Right atrium auricular region (tissue), 2 donors: ENCODE measurements around the gene TUBB4B. TPM values are rescaled to one million over a fixed set of nuclear protein-coding genes. Genes with fewer than 3 reads are reported as not detected.
A peak's percentile ranks its signal among the peaks of the same experiment; 100 is the strongest.

Experiments used
- DNase-seq: peaks from one replicate; pipeline ENCODE4 v3.0.0-alpha.2; 2019; ENCODE audit warnings: low spot score
- H3K27ac ChIP-seq, 2 donors: fragments of 200-600 bp; sonication (generic); 1 replicate in 1 of 2; 2 replicates in 1 of 2; pipeline ENCODE4 v1.5.1; 2016 to 2019
- H3K27me3 ChIP-seq, 2 donors: fragments of 200-600 bp; sonication (generic); one replicate each; pipeline versions ENCODE4 v1.5.1 to v1.6.0; 2017 to 2019
- H3K36me3 ChIP-seq: fragments of 200-600 bp; sonication (generic); one replicate; pipeline ENCODE4 v1.5.1; 2016
- H3K4me1 ChIP-seq, 2 donors: fragments of 200-600 bp; sonication (generic); one replicate each; pipeline versions ENCODE4 v1.5.1 to v1.6.0; 2017 to 2019
- H3K4me3 ChIP-seq, 2 donors: fragments of 200-600 bp; sonication (generic); 1 replicate in 1 of 2; 2 replicates in 1 of 2; pipeline ENCODE4 v1.5.1; 2017 to 2019; ENCODE audit warnings: mild to moderate bottlenecking in 1 of 2, moderate library complexity in 1 of 2
- H3K9me3 ChIP-seq, 2 donors: fragments of 200-600 bp; sonication (generic); one replicate each; pipeline ENCODE4 v1.5.1; 2019
- total RNA-seq, 2 donors: library from RNA; depleted of rRNA; stranded (reverse); fragments of >200 nt; gene quantifications; one replicate each; pipeline ENCODE4 v1.1.0, GENCODE V29; 2016
- TF ChIP-seq, protein P1 (sequence below), 2 donors: fragments of 200-600 bp; sonication (generic); IDR thresholded peaks; one replicate each; pipeline ENCODE4 v1.5.1; 2019; ENCODE audit warnings: antibody characterized with exemption in 2 of 2

The TUBB4B gene
- total RNA-seq, 2 donors from 2014 or later, result 310 to 394 TPM

DNA sequence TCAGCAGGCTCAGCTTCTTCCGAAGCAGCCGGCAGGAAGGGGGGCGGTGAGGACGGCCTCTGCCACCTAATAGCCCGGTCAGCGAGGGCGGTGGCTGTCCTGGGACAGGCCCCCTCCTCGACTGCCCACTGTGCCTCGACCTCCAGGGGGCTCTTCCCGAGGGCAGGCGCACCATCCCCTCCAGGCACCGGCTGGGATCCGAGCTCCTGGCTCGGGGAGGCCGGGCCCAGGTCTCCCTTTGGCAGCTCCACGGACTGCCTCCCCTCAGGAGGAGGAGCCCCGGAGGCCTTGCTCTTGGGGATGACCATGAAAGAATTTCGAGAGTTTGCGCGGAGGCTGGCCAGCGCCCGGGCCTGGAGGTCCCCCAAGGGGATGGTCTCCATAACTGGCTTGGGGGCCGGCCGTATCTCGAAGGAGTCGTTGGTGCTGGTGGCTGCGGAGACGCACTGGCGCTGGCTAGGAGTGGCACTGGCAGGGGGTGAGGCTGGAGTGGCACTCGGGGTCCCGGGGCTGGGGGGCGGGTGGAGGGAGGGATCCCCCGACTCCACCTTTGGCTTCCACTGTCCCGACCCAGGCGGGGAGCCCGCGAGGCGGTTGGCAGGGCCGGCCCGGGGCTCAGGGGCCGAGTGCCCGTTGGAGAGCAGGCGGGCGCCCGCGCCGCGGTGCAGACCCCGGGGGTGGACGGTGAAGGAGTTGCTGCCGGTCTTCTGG, 41.5 kb upstream of the TUBB4B start:
- H3K4me3 ChIP-seq, result peak overlapping the region; percentile 38 to 71
- no peak for DNase-seq
- H3K4me1 ChIP-seq, result peaks cover 0 to 89% of the 10 kb centered on the region in 2 donors
- TF ChIP-seq, protein P1, sequence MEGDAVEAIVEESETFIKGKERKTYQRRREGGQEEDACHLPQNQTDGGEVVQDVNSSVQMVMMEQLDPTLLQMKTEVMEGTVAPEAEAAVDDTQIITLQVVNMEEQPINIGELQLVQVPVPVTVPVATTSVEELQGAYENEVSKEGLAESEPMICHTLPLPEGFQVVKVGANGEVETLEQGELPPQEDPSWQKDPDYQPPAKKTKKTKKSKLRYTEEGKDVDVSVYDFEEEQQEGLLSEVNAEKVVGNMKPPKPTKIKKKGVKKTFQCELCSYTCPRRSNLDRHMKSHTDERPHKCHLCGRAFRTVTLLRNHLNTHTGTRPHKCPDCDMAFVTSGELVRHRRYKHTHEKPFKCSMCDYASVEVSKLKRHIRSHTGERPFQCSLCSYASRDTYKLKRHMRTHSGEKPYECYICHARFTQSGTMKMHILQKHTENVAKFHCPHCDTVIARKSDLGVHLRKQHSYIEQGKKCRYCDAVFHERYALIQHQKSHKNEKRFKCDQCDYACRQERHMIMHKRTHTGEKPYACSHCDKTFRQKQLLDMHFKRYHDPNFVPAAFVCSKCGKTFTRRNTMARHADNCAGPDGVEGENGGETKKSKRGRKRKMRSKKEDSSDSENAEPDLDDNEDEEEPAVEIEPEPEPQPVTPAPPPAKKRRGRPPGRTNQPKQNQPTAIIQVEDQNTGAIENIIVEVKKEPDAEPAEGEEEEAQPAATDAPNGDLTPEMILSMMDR (IDR thresholded peaks at IDR 0.05), result no peak
- H3K9me3 ChIP-seq, result no peaks in the 10 kb centered on the region
- H3K27me3 ChIP-seq, result no peaks in the 10 kb centered on the region
- H3K27ac ChIP-seq, result peak overlapping the region in 1 of 2 donors; percentile 55
- no peaks in the 10 kb centered on the region for H3K36me3 ChIP-seq

DNA sequence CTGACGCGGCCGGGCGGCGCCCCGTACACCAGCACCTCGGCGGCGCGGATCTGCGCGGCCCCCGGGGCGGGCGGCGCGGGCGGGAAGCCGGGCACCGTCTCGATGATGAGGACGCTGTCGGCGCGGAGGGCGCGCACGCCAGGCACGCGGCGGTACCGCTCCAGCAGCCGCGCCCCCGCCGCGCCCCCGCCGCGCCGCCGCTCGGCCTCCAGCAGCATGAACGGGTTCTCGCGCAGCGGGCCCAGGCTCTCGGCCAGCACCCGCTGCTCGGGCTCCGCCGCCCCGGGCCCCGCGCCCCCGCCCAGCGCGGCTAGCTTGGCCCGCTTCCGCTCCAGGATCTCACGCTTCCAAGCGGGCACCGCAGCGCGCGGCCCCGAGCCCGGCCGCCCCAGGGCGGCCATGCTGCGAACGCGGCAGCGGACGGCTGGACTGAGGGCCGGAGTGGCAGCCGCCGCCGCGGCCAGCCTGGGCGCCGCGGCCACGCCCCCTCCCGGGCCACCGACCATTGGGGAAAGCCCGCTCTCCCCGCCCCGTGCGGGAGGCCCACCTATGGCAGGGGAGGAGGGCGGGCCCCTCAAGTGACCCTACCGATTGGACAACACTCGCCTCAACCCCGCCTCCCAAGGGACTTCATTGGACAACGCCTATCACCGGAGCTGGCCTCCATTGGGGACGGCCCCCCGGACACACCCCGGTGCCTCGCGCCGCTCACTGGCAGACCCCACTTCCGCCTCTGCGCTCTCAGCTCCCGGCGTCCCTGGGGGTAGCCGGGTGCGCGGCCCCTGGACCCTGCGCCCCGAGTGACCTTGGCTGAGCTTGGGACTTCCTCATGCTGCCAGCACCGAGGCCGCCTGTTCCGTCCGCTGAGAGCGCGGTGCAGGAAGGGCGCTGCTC, 40.5 kb upstream of the TUBB4B start, which contains the start of gene TPRN:
TPRN (minus strand) TSS at position 431 of the 894 bp plus-strand sequence; CDS start at position 401, 30 bp downstream.
- peak; percentile 100 for DNase-seq
- Histone ChIP-seq H3K36me3 (no peaks in the 10 kb centered on the region), H3K4me1 (peaks cover 0 to 84% of the 10 kb centered on the region in 2 donors), H3K9me3 (no peaks in the 10 kb centered on the region), H3K27ac (peak within 1 kb of the TSS; percentile 73 to 75), H3K27me3 (no peaks in the 10 kb centered on the region), H3K4me3 (peak within 1 kb of the TSS; percentile 56 to 71)
- TF ChIP-seq, protein P1 (IDR thresholded peaks at IDR 0.05), result no peak

DNA sequence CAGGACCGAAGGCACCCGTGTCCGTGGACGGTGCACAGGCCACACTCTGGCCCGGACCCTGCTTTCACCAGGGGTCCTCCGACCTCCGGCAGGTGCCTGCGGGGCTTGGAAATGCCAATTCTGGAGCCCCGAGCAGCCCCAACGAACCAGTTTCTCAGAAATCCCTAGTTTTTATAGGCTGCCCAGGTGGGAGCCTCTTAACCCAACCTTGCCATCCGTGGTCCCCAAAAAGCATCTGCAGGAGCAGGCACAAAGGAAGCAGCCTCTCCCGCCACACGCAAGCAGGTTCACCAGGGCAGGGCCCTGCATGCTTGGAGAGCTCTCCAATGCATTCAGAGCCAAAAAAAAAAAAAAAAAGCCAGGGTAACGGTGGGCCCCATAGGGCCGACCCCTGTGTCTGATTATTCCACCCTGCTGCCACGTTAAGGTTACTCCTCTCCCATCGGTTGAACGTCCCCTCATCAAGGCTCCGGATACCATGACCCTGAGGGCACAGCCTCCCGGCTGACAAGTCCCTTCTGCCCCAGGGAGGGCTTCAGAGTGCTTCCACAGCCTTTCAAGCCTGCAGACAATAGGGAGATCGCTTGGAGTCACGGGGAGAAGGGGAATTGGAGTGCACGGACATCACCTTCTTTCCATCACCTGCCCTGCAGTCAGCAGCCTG, 39.8 kb upstream of the TUBB4B start:
- Histone ChIP-seq H3K27ac (peak overlapping the region; percentile 73 to 75), H3K36me3 (no peaks in the 10 kb centered on the region), H3K9me3 (no peaks in the 10 kb centered on the region), H3K4me1 (peaks cover 0 to 83% of the 10 kb centered on the region in 2 donors), H3K27me3 (no peaks in the 10 kb centered on the region), H3K4me3 (peak overlapping the region; percentile 56 to 71)
- no peak for DNase-seq
- TF ChIP-seq, protein P1 (IDR thresholded peaks at IDR 0.05), result no peak

DNA sequence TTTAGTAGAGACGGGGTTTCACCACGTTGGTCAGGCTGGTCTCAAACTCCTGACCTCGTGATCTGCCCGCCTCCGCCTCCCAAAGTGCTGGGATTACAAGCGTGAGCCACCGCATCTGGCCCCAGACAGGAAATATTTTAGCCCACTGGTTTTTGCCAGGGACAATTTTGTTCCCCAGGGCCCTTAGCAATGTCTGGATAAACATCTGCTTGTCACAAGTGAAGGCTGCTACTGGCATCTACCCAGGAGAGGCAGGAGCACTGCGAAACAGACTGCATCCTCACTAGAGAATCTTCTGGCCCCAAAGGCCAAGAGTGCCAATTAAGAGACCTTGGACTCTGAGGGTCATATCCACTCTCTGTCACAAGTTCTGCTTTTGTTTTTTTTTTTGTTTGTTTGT, 38.1 kb upstream of the TUBB4B start:
- H3K9me3 ChIP-seq, result no peaks in the 10 kb centered on the region
- H3K4me3 ChIP-seq, result no peak overlapping the region
- H3K27ac ChIP-seq, result no peak overlapping the region
- TF ChIP-seq, protein P1 (IDR thresholded peaks at IDR 0.05), result no peak
- H3K4me1 ChIP-seq, result peaks cover 0 to 74% of the 10 kb centered on the region in 2 donors
- no peaks in the 10 kb centered on the region for H3K36me3 ChIP-seq
- H3K27me3 ChIP-seq, result no peaks in the 10 kb centered on the region
- DNase-seq, result no peak

DNA sequence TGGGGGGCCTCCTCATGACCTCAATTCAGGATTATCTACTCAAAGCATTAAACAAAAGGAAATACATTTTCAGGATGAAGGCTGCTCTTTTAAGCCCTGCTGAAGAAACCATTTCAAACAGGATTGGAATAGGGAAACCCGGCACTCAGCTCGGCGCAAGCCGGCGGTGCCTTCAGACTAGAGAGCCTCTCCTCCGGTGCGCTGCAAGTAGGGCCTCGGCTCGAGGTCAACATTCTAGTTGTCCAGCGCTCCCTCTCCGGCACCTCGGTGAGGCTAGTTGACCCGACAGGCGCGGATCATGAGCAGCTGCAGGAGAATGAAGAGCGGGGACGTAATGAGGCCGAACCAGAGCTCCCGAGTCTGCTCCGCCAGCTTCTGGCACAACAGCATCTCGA, 36.4 kb upstream of the TUBB4B start:
- no peak for DNase-seq
- Histone ChIP-seq H3K27me3 (no peaks in the 10 kb centered on the region), H3K27ac (peak overlapping the region; percentile 59 to 69), H3K4me1 (peaks cover 0 to 56% of the 10 kb centered on the region in 2 donors), H3K36me3 (no peaks in the 10 kb centered on the region), H3K9me3 (no peaks in the 10 kb centered on the region), H3K4me3 (peak overlapping the region; percentile 65 to 79)
- TF ChIP-seq, protein P1 (IDR thresholded peaks at IDR 0.05), result no peak
